ENCODE measurements around the gene LYRM9.

GRCh38 chr17:27928587-27928986 lies 35.4 kb upstream of the LYRM9 start:
- TF ChIP-seq GATA2 (IDR thresholded peaks at IDR 0.05; ENCODE audit: low read depth, low read length) (no peak), GATA3 (IDR thresholded peaks at IDR 0.05; ENCODE audit: low read depth, low read length) (no peak)
